ENCODE measurements around the gene ODF2. TPM values are rescaled to one million over a fixed set of nuclear protein-coding genes. Genes with fewer than 3 reads are reported as not detected.

The ODF2 gene
- total RNA-seq, 1 experiment from 2014 or later = 36.8 TPM

DNA sequence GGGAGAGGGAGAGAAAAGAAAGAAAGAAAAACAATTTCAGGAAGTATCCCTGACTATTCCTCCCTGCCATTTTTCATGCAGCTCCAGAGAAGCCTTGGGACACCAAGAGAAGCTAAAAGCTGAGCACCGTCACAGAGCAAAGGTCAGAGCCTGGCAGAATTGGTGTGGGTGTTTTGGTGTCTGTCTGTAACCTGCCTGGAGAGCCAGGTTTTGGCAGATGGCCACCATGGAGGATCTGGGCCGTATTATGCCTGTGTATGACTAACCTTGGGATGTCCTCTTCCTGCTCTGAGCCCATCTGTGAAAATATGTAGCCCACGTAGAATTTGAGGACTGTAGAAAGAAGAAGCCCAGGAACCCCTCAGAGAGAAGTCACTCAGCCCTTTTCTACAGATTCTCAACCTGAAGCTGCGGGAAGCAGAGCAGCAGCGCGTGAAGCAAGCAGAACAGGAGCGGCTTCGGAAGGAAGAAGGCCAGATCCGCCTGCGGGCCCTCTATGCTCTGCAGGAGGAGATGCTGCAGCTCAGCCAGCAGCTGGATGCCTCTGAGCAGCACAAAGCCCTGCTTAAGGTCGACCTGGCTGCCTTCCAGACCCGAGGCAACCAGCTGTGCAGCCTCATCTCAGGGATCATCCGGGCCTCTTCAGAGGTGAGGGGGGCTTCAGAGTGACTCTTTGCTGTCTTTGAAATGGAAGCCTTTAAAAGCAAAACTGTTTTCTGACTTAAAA, 67.6 kb downstream of the ODF2 start:
- H3K36me3 ChIP-seq (ENCODE audit: control insufficient read depth, insufficient read depth, low read length) = no peaks in the 10 kb centered on the region
- no peak overlapping the region for H3K4me3 ChIP-seq (ENCODE audit: low read depth in 2 of 2, low read length in 2 of 2)
- no peaks in the 10 kb centered on the region for H3K9me3 ChIP-seq (ENCODE audit: control insufficient read depth, insufficient read depth, low read depth, low read length)
- TF ChIP-seq POLR2AphosphoS5 (IDR thresholded peaks at IDR 0.05; ENCODE audit: low read depth, low read length) (no peak), TCF7L2 (IDR thresholded peaks at IDR 0.05; ENCODE audit: low read depth, low read length) (no peak), SIN3A (IDR thresholded peaks at IDR 0.05; ENCODE audit: borderline replicate concordance, insufficient read depth, low read depth, low read length) (no peak)
- TF ChIP-seq, protein P1, sequence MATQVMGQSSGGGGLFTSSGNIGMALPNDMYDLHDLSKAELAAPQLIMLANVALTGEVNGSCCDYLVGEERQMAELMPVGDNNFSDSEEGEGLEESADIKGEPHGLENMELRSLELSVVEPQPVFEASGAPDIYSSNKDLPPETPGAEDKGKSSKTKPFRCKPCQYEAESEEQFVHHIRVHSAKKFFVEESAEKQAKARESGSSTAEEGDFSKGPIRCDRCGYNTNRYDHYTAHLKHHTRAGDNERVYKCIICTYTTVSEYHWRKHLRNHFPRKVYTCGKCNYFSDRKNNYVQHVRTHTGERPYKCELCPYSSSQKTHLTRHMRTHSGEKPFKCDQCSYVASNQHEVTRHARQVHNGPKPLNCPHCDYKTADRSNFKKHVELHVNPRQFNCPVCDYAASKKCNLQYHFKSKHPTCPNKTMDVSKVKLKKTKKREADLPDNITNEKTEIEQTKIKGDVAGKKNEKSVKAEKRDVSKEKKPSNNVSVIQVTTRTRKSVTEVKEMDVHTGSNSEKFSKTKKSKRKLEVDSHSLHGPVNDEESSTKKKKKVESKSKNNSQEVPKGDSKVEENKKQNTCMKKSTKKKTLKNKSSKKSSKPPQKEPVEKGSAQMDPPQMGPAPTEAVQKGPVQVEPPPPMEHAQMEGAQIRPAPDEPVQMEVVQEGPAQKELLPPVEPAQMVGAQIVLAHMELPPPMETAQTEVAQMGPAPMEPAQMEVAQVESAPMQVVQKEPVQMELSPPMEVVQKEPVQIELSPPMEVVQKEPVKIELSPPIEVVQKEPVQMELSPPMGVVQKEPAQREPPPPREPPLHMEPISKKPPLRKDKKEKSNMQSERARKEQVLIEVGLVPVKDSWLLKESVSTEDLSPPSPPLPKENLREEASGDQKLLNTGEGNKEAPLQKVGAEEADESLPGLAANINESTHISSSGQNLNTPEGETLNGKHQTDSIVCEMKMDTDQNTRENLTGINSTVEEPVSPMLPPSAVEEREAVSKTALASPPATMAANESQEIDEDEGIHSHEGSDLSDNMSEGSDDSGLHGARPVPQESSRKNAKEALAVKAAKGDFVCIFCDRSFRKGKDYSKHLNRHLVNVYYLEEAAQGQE (IDR thresholded peaks at IDR 0.05; ENCODE audit: insufficient read depth in 1 of 2, low read depth in 2 of 2, low read length in 1 of 2) = no peak
- TF ChIP-seq, protein P2, sequence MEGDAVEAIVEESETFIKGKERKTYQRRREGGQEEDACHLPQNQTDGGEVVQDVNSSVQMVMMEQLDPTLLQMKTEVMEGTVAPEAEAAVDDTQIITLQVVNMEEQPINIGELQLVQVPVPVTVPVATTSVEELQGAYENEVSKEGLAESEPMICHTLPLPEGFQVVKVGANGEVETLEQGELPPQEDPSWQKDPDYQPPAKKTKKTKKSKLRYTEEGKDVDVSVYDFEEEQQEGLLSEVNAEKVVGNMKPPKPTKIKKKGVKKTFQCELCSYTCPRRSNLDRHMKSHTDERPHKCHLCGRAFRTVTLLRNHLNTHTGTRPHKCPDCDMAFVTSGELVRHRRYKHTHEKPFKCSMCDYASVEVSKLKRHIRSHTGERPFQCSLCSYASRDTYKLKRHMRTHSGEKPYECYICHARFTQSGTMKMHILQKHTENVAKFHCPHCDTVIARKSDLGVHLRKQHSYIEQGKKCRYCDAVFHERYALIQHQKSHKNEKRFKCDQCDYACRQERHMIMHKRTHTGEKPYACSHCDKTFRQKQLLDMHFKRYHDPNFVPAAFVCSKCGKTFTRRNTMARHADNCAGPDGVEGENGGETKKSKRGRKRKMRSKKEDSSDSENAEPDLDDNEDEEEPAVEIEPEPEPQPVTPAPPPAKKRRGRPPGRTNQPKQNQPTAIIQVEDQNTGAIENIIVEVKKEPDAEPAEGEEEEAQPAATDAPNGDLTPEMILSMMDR (IDR thresholded peaks at IDR 0.05) = no peak
- in situ Hi-C loops (cut with HindIII; ENCODE audit: low pct_unique_long_range_greater_than_20kb, low sequenced_read_pairs) = no loop called here
- DNase-seq (ENCODE audit: low read depth, low spot score) (no peak), ATAC-seq (no peak)
- CTCF ChIA-PET = no interaction called here
- BruUV-seq (replicated peaks) = no TSS peak
- intact Hi-C loops (cut with micrococcal nuclease; ENCODE audit: unreplicated experiment) = no loop called here
- no peaks in the 10 kb centered on the region for H3K27me3 ChIP-seq (ENCODE audit: control insufficient read depth, insufficient read depth, low read length)
- no peak overlapping the region for H3K27ac ChIP-seq (ENCODE audit: low read length)
- H3K4me1 ChIP-seq (ENCODE audit: control insufficient read depth, insufficient read depth, low read length) = no peaks in the 10 kb centered on the region
- POLR2A ChIA-PET = no interaction called here

DNA sequence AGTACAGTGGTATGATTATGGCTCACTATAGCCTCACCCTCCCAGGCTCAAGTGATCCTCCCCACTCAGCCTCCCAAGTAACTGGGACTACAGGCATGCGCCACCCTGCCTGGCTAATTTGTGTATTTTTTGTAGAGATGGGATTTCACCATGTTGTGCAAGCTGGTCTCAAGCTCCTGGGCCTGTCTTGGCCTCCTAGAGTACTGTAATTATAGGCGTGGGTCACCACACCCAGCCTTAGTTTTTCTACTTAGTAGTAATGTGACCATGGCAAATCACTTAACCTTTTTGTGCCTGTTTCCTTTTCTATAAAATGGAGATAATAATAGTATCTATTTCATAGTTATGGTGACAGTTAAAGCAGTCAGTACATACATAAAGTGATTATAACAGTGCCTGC, 70.9 kb downstream of the ODF2 start:
- no peak for DNase-seq (ENCODE audit: low read depth, low spot score)
- no peaks in the 10 kb centered on the region for H3K27me3 ChIP-seq (ENCODE audit: control insufficient read depth, insufficient read depth, low read length)
- no peaks in the 10 kb centered on the region for H3K36me3 ChIP-seq (ENCODE audit: control insufficient read depth, insufficient read depth, low read length)
- ATAC-seq = no peak
- ChIA-PET CTCF (no interaction called here), POLR2A (no interaction called here)
- in situ Hi-C loops (cut with HindIII; ENCODE audit: low pct_unique_long_range_greater_than_20kb, low sequenced_read_pairs) = no loop called here
- no peak overlapping the region for H3K27ac ChIP-seq (ENCODE audit: low read length)
- no peaks in the 10 kb centered on the region for H3K9me3 ChIP-seq (ENCODE audit: control insufficient read depth, insufficient read depth, low read depth, low read length)
- BruUV-seq (replicated peaks) = no TSS peak
- intact Hi-C loops (cut with micrococcal nuclease; ENCODE audit: unreplicated experiment) = no loop called here
- no peak for TF ChIP-seq SIN3A (IDR thresholded peaks at IDR 0.05; ENCODE audit: borderline replicate concordance, insufficient read depth, low read depth, low read length)
- TF ChIP-seq, protein P2 (IDR thresholded peaks at IDR 0.05) = no peak
- TF ChIP-seq POLR2AphosphoS5 (IDR thresholded peaks at IDR 0.05; ENCODE audit: low read depth, low read length) = no peak
- TF ChIP-seq, protein P1 (IDR thresholded peaks at IDR 0.05; ENCODE audit: insufficient read depth in 1 of 2, low read depth in 2 of 2, low read length in 1 of 2) = no peak
- TF ChIP-seq TCF7L2 (IDR thresholded peaks at IDR 0.05; ENCODE audit: low read depth, low read length) = no peak
- H3K4me1 ChIP-seq (ENCODE audit: control insufficient read depth, insufficient read depth, low read length) = no peaks in the 10 kb centered on the region
- no peak overlapping the region for H3K4me3 ChIP-seq (ENCODE audit: low read depth in 2 of 2, low read length in 2 of 2)

All from Panc1 (cell line).